OCI-LY1 (cell line): ENCODE measurements around the gene SLC14A1.

Source experiments
- H2AFZ ChIP-seq: fragments of 200-600 bp; sonication (generic), shearing (Covaris generic); 2 replicates; pipeline ENCODE4 v1.6.0; 2014; ENCODE audit warnings: antibody characterized with exemption, mild to moderate bottlenecking, low read length
- H3F3A ChIP-seq: fragments of 200-600 bp; sonication (generic), shearing (Covaris generic); 2 replicates; pipeline ENCODE4 v1.6.0; 2014; ENCODE audit warnings: mild to moderate bottlenecking, antibody characterized with exemption, low read length, moderate library complexity; ENCODE audit not compliant: insufficient read depth
- H3K27ac ChIP-seq: fragments of 200-600 bp; sonication (generic); 2 replicates; pipeline ENCODE4 v1.5.1; 2014; ENCODE audit warnings: low read length, mixed run types, mild to moderate bottlenecking, low read depth; ENCODE audit not compliant: poor library complexity, severe bottlenecking
- H3K27me3 ChIP-seq: fragments of 200-600 bp; sonication (generic); 2 replicates; pipeline ENCODE4 v1.6.0; 2014; ENCODE audit warnings: antibody characterized with exemption, mild to moderate bottlenecking, low read length, moderate library complexity; ENCODE audit not compliant: insufficient read depth
- H3K36me3 ChIP-seq: fragments of 200-600 bp; sonication (generic); 2 replicates; pipeline ENCODE4 v1.6.1; 2014; ENCODE audit warnings: mild to moderate bottlenecking, antibody characterized with exemption, low read length, moderate library complexity, mixed read lengths; ENCODE audit not compliant: insufficient read depth
- H3K4me1 ChIP-seq: fragments of 200-600 bp; sonication (generic); 2 replicates; pipeline ENCODE4 v1.5.1; 2014; ENCODE audit warnings: mild to moderate bottlenecking, low read length, moderate library complexity; ENCODE audit not compliant: insufficient read depth, severe bottlenecking
- H3K4me2 ChIP-seq: fragments of 200-600 bp; sonication (generic), shearing (Covaris generic); 2 replicates; pipeline ENCODE4 v1.6.1; 2014; ENCODE audit warnings: low read length
- H3K4me3 ChIP-seq: fragments of 200-600 bp; sonication (generic); 2 replicates; pipeline ENCODE4 v1.5.1; 2014; ENCODE audit warnings: low read length, low read depth, mild to moderate bottlenecking, mixed read lengths; ENCODE audit not compliant: poor library complexity, severe bottlenecking
- H3K79me2 ChIP-seq: fragments of 200-600 bp; shearing (Covaris generic); 2 replicates; pipeline ENCODE4 v1.6.1; 2016; ENCODE audit warnings: mixed run types, low read length, mixed read lengths; ENCODE audit not compliant: insufficient read depth
- H3K9ac ChIP-seq: fragments of 200-600 bp; sonication (generic), shearing (Covaris generic); 2 replicates; pipeline ENCODE4 v1.6.1; 2014; ENCODE audit warnings: mild to moderate bottlenecking, low read length, mixed read lengths
- H3K9me2 ChIP-seq: fragments of 200-600 bp; sonication (generic), shearing (Covaris generic); 2 replicates; pipeline ENCODE4 v1.6.1; 2014; ENCODE audit warnings: low read depth, mild to moderate bottlenecking, low read length, mixed read lengths
- H3K9me3 ChIP-seq: fragments of 200-600 bp; shearing (Covaris generic); 2 replicates; pipeline ENCODE4 v1.6.1; 2014; ENCODE audit warnings: low read length, mixed read lengths
- H4K20me1 ChIP-seq: fragments of 200-600 bp; sonication (generic), shearing (Covaris generic); 2 replicates; pipeline ENCODE4 v1.6.0; 2016; ENCODE audit warnings: mild to moderate bottlenecking, low read length; ENCODE audit not compliant: insufficient read depth
- EZH2 ChIP-seq: fragments of 200-600 bp; sonication (generic), shearing (Covaris generic); IDR thresholded peaks from 2 replicates; pipeline ENCODE4 v1.8.0; 2017; ENCODE audit warnings: borderline replicate concordance, mixed run types, mild to moderate bottlenecking, antibody characterized with exemption, low read length, moderate library complexity, mixed read lengths
- TF ChIP-seq, protein P1 (sequence below): fragments of 200-600 bp; sonication (generic), shearing (Covaris generic); IDR thresholded peaks from 2 replicates; pipeline ENCODE4 v1.5.1; 2017; ENCODE audit warnings: mild to moderate bottlenecking, antibody characterized with exemption, low read length, moderate library complexity, mixed read lengths

SLC14A1 gene

DNA sequence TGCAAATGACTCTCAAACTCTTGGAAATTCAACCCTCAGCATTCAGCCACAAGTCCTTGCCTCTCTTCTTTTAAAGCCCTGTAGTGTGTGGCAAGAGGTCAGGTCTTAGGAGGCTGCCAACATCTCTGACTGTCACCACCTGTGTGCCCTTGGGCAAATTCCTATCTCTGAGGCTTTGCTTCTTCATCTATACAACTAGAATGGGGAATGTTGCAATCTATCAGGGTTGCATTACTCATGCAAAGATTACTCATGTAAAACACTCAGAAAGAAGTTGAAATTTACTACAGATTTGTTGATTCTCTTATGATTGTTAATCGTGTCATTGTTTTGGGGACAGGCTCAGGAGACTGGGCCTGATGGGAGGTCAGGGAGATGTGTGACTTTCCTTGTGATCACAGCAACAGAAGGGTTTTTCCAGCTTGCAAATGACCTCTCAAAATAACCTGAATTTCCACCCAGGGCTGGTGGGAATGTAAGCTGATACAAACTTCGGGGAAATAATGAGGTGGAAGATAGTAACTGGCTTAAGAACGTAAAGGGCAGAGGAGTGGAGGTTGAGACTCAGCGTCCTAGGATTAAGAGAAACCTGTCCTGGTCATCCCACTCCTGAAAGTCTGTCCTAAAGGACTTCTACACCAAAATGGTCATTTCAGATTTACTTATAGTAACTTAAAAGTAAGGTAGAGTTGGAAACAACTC is 69.4 kb downstream of the SLC14A1 start:
- Histone ChIP-seq H3K27ac (no peak overlapping the region), H3K4me3 (no peak overlapping the region), H4K20me1 (no peaks in the 10 kb centered on the region), H3K4me2 (no peak overlapping the region), H3K9me3 (no peaks in the 10 kb centered on the region), H3K9ac (no peak overlapping the region), H3K27me3 (no peaks in the 10 kb centered on the region), H3F3A (no peaks in the 10 kb centered on the region), H2AFZ (no peak overlapping the region), H3K36me3 (no peaks in the 10 kb centered on the region), H3K79me2 (no peaks in the 10 kb centered on the region), H3K9me2 (no peaks in the 10 kb centered on the region), H3K4me1 (no peaks in the 10 kb centered on the region)
- no peak for TF ChIP-seq EZH2
- TF ChIP-seq, protein P1, sequence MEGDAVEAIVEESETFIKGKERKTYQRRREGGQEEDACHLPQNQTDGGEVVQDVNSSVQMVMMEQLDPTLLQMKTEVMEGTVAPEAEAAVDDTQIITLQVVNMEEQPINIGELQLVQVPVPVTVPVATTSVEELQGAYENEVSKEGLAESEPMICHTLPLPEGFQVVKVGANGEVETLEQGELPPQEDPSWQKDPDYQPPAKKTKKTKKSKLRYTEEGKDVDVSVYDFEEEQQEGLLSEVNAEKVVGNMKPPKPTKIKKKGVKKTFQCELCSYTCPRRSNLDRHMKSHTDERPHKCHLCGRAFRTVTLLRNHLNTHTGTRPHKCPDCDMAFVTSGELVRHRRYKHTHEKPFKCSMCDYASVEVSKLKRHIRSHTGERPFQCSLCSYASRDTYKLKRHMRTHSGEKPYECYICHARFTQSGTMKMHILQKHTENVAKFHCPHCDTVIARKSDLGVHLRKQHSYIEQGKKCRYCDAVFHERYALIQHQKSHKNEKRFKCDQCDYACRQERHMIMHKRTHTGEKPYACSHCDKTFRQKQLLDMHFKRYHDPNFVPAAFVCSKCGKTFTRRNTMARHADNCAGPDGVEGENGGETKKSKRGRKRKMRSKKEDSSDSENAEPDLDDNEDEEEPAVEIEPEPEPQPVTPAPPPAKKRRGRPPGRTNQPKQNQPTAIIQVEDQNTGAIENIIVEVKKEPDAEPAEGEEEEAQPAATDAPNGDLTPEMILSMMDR = no peak

- H3K4me3 ChIP-seq = no peak overlapping the region
- TF ChIP-seq, protein P1 = no peak
- H3K4me1 ChIP-seq = no peaks in the 10 kb centered on the region
- no peak overlapping the region for H3K4me2 ChIP-seq
- H3K9me2 ChIP-seq = no peaks in the 10 kb centered on the region
- H3K27me3 ChIP-seq = no peaks in the 10 kb centered on the region
- H3K79me2 ChIP-seq = no peaks in the 10 kb centered on the region
- no peak overlapping the region for H3K27ac ChIP-seq
- no peaks in the 10 kb centered on the region for H3K36me3 ChIP-seq
- no peak overlapping the region for H2AFZ ChIP-seq
- no peak overlapping the region for H3K9ac ChIP-seq
- no peaks in the 10 kb centered on the region for H4K20me1 ChIP-seq
- H3K9me3 ChIP-seq = no peaks in the 10 kb centered on the region
- no peaks in the 10 kb centered on the region for H3F3A ChIP-seq
These were observed 77.5 kb downstream of the SLC14A1 start for GRCh38 chr18:45801416-45802004.
